ENCODE data around the gene CMPK1. TPM values are rescaled to one million over a fixed set of nuclear protein-coding genes. Genes with fewer than 3 reads are reported as not detected.

CMPK1 gene
- total and polyA plus RNA-seq, 2 of the 8 experiments (the other 6 are each of a cell fraction or from before 2014, with no cell fraction given): 6.0 to 36.9 TPM

DNA sequence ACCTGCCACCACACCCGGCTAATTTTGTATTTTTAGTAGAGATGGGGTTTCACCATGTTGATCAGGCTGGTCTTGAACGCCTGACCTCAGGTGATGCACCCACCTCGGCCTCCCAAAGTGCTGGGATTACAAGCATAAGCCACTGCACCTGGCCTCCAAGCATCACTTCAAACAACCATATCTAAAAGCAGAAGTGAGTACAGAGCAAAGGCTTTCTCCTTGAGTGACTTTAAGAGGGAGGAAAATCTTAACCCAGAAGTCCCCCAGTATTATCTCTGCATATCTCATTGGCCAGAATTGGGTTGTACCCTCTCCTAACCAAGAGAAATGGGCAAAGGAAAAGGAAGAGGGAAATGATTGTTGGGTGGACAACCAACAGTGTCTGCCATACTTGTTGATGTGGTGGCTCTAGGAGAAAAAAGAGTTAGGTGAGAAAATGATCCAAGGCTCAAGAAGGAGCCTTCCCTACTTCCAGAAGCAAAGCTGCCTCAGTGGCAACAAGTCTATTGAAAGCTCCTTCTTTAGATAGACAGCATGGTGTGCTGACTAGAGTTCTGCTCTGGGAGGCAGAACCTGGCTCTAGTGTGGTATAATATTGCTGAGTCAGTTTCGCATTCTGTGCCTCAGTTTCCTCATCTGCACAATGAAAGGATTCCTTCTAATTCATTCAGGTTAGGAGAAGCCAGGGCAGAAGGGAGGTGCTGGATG lies 65.7 kb downstream of the CMPK1 start (continued):
- TF ChIP-seq SIRT6 (IDR thresholded peaks at IDR 0.05; ENCODE audit: low read length): no peak
- no peak for TF ChIP-seq SP2 (IDR thresholded peaks at IDR 0.05; ENCODE audit: low read length)
